H4 (cell line): ENCODE results near the gene LRRC10B. TPM values are rescaled to one million over a fixed set of nuclear protein-coding genes. Genes with fewer than 3 reads are reported as not detected.

Source experiments
- DNase-seq: peaks from one replicate; pipeline ENCODE4 v3.0.0-alpha.2; 2015; ENCODE audit warnings: low spot score
- total RNA-seq: library from RNA; depleted of rRNA; stranded (reverse); fragments of >200 nt; shearing (Covaris generic); gene quantifications from 2 replicates; pipeline ENCODE4 v1.2.3, GENCODE V29; 2014

Gene LRRC10B
- total RNA-seq, 1 experiment from 2014 or later, result not detected

- DNase-seq, result peak; percentile 40
These were observed 21.8 kb upstream of the LRRC10B start for GRCh38 chr11:61486779-61487178.

- no peak for DNase-seq
These were observed 21.1 kb upstream of the LRRC10B start for GRCh38 chr11:61487342-61488025.

DNA sequence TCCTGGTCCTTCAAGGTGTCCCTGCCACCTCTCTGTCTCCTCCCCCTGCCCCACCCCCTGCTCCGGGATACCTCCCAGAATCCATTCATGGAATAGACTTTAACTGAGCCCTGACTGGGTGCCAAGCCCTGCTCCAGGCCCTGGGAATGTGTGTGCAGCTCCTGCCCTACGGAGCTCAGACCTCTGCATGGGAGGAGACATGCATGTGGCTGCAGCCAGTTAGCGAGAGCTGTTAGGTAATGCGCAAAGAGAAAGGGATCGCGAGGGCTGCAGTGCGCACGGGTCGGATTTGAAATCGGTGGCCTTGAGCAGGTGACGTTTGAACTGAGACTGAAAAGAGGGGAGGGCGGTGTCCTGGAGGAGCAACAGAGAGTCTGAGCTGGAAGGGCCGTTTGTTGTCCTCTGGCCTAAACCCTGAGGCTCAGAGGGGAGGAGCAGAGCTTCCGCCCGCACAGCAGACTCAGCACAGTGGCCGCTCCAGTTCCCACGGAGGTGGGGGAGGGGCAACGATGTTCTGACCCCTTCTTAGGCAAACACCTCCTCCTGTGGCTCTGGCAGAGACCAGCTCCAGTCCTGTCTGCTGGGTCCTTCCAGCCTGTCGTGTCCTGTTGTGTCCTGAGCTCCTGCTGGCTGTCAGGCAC lies 19.8 kb upstream of the LRRC10B start:
- no peak for DNase-seq

DNA sequence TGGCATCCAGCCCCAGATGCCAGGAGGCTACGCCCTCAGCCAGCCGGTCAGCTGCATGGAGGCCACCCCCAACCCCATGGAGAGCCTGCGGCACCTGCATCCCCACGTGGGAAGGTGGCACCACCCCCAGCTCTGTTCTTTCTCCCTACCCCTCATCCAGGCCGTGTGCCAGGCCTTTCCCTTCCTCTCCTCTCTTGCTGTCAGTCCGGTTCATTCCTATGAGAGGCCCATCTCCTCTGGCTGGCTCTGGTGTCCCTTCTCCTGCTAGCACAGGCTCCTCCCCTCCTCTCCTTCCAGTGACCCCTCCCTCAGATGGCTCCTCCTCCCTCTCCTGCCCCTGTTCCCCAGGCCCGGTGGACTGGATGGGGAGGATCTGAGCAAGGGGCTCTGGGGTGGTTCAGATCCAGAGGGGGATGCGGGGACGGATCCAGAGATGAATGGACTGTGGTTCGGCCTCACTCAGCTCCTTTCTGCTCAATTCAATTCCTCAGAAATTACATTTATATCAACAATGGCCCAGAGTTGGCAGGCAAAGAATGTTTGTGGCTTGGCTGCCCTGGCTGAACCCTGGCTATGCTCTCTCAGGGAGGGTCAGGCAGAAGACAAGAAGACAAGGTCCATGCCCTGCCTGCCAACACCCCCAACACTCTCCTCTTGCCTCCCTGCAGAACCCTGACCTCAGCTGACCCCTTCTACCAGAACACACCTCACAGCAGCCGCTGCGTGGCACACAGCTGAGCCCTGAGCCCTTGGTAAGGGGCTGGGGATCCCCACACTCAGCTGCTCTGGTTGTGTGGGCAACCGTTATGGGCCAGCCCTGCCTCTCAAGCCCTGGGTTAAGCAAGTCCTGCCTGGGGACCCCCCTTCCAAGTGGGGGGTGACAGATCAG lies 18.5 kb upstream of the LRRC10B start:
- peak; percentile 68 for DNase-seq

DNA sequence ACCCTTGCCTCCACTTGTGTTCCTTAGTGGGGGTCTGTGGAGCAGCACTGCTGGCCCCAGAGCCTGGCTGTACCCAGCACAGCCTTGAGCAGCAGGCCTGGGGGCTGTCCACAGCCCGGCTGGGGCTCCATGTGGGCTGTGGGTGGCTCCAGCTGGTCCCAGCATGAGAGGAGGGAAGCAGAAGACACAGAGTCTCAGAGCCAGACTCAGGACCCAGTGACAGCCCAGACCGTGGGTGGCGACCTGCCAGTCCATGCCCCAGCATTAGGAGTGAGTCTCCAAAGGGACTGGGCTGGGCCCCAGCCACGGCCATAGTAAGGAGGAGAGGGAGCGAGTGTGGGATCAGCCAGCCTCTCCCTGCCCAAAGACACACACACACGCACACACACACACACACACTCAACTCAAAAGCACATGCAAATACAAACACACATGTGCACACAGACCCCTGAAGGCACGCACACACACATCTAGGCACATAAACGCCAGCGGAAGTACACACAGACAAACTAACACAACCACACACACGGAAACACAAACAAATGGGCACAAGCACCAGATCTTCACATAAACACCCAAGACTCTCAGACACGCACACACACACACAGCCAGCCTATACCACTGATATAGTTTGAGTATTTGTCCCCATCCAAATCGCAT lies 16.7 kb upstream of the LRRC10B start:
- DNase-seq, result no peak

DNA sequence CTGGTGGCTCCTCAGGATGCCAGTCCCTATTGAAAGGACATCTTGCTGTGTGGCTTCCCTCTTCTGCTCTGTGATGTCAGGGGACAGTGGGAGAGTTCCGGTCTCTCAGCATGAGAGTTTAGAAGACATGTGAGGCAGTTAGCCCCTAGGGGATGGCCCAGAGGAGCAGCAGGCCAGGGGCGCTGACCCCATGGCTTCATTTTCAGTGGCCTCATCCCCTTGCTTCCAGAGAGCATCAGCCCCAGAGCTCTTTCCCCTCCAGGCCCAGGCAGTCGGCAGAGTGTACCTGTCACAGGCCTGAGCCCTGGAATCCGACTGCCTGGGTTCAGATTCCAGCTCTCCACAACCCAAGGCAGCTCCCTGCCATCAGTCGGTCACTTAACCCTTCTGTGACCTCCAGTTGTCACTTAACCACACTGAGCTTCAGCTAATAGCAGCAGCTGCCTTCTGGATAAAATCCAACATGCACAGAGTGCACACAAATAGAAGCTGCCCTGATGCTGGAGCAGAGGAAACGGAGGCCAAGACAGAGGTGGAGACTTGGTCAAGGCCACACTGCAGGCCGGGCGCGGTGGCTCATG lies 14.1 kb upstream of the LRRC10B start:
- DNase-seq, result peak; percentile 40

GRCh38 chr11:61495801-61496601 lies 12.5 kb upstream of the LRRC10B start:
- DNase-seq, result no peak

DNA sequence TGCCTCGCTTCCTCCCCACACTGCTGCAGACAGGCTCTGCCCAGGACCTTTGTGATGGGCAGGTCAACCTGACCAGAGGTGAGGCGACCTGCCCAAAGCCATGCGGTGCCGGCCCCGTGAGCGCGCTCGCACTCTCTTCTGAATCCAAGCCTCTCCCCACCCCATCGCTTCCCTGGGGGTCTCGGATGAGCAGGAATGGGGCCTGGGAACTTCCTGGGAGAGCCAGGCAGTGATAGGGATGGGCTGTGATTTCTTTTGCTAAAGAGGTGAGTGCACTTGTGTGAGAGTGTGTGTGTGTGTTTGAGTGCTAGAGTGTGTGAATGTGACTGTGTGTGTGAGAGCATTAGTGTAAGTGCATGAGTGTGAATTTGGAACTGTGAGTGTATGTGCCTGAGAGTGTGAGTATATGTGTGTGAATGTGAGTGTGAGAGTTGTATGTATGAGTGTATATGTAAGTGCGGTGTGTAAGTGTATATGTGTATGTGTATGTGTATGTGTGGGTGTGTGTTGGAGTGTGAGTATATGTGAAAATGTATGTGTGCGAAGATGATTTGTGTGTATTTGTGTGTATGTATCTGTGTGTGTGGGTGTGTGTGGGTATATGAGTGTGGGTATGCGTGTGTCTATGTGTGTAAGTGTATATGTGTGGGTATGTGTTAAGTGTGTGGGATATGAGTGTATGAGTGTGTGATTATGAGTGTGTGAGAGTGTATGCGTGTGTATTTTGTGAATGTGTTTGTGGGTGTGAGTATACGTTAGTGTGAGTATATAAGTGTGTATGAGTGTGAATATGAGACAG lies 11.7 kb upstream of the LRRC10B start:
- no peak for DNase-seq

GRCh38 chr11:61497473-61497872 lies 11.1 kb upstream of the LRRC10B start:
- DNase-seq, result no peak

DNA sequence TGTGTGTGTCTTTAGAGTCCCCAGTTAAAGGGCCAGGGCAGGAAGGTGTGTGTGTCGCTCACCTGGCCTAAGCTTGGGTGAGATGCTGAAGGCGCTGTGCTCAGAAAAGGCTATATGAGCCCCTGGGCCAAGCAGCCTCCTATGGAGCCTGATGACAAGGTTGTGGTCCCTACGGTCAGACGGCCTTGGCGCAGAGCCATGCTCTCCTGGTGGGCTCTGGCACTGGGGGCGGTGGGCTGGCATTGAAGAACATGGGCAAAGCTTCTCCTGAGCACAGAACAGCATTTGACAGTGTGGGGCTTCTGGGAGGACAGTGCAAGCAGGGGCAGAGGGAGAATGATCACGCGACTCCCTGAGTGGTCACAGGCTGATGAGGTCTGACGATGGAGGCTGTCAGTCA lies 10.7 kb upstream of the LRRC10B start:
- no peak for DNase-seq

DNA sequence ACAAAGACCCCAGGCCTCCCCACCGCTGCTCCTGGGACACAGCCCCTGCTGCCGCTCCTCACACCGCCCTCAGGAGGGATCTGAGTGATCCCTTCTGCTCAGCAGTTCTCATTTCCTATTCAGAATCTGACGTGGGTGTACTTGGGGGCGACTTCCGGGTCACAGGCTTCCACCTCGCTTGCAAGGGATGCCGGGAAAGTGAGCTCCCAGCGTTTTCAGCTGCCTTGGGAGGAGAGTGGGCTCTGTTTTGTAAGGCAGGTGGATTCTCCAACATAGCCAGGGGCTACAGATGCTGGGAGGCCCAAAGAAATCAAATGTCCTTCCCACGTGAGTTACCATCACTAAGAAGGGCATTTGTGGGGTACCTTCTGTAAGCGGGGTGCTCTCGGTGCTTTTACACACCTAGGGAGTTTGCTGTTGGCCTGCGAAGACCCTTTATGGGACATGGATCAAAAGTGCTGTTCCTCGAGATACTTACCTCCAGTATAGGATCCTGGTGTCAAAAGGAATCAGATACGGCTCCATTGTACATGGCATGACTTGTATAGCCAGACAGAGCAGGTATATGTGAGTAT lies 9.7 kb upstream of the LRRC10B start:
- DNase-seq, result no peak

DNA sequence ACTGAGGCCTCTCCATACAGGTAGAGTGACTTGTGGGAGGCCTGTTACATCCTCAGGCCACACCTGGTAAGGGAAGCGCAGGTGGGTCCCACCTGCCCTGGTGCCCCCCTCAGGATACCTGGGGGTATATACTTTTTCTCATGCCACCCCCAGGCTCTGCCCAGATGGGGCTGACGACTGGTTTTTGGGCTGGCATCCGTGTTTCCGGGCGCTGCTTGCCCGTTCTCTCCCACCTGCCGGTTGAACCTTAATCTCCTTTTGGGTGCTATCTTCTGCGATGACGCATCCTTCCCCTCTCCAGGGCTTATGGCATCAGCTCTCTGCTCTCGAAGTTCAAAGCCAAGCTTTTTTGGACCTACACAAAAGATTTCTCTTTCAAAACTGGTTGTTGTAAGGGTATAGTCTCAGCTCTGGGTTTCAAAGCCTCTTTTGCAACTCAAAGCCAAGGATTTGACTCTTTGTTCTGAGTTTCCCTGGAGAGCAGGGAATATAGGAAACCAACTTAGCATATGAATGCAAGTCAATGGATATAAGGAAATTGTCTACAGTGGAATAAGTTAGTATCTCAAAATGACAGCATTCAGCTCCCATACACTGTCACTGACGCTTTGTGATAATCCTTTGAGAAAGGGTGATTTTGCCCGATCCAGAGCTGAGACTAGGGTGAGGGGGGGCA lies 8.6 kb upstream of the LRRC10B start:
- DNase-seq, result no peak

- DNase-seq, result no peak
These were observed 6.0 kb upstream of the LRRC10B start for GRCh38 chr11:61502522-61502921.

DNA sequence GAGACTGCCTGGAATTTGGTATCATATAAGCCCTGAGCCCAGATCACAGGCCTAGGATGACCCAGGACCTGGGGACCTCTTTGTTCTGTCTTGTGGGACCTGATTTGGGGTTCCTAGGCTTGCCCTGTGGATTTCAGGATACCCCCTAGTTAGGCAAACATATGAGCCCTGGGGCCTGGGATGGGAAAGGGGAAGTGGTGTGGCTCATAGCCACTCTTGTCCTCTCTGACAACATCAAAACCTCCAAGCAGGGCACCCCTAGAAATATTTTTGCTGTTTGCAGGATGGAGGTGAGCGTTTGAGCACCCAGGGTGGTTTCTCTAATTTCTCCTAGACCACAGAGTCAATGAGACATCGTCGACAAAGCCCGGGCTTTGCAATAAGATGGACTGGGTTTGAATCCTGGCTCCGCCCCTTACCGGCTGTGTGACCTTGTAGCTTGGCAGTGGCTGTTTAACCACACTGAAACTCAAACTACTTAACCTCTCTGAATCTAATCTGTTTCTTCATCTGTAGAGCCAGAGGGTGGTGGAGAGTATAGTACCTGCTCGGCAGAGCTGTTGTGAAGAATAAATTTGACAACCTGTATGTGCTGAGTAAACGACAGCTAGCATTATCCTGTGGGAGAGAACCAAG lies 5.3 kb upstream of the LRRC10B start:
- DNase-seq, result no peak

- no peak for DNase-seq
These were observed 3.4 kb upstream of the LRRC10B start for GRCh38 chr11:61505106-61505505.

GRCh38 chr11:61505640-61506155 lies 2.9 kb upstream of the LRRC10B start:
- DNase-seq, result peak; percentile 45

GRCh38 chr11:61507012-61507768 lies 1.4 kb upstream of the LRRC10B start:
- no peak for DNase-seq
